Measurements from ENCODE around the gene LMO2. TPM values are rescaled to one million over a fixed set of nuclear protein-coding genes. Genes with fewer than 3 reads are reported as not detected.

Gene LMO2
- total RNA-seq, 6 experiments from 2014 or later, result 3.6 to 7.6 (median 4.9) TPM

DNA sequence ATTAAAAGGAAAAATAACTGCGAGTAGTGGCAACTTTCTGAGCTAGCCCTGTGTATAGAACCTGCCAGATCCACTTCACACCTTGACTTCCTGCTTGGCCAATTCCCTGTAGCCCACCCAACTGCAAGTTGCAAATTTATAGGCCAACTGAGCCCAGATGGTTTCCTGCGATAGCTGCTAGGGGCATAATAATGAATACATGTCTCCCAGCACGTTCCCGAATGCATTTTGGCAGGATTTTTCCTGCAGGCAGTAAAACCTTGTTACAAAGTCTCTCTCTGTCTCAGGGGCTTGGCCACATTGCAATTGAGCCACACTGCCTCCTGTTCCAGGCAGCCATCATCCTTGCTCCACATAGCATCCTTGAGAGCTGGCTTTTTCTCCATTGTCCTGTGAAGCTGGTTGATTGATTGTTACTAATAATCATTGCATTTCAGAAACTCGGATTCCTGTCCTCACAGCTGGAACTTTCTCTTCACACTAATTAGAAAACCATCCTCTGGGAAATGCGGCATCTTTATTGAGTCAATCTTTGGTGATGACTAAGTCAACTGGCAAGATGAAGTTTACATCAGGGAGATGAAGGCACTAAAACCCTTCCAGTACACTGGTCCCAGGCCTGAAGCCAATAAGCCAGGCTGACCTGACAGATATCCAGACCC is 18.6 kb upstream of the LMO2 start:
- no peaks in the 10 kb centered on the region for H3K36me3 ChIP-seq
- H3K4me3 ChIP-seq, result no peak overlapping the region
- intact Hi-C loops (cut with DNase I), result no loop called here
- WGBS (ENCODE audit: insufficient coverage, low coverage, low lambda C conversion rate, missing lambda C conversion rate), result 59% methylated on average over 6 of the region's 6 CpGs
- H3K27ac ChIP-seq, result no peak overlapping the region
- H3K9me3 ChIP-seq, result no peaks in the 10 kb centered on the region
- no peak for ATAC-seq
- DNase-seq, result no peak
- H3K4me1 ChIP-seq, result no peaks in the 10 kb centered on the region
- H3K27me3 ChIP-seq, result no peaks in the 10 kb centered on the region
- TF ChIP-seq POLR2A (IDR thresholded peaks at IDR 0.05), result no peak
- TF ChIP-seq, protein P1, sequence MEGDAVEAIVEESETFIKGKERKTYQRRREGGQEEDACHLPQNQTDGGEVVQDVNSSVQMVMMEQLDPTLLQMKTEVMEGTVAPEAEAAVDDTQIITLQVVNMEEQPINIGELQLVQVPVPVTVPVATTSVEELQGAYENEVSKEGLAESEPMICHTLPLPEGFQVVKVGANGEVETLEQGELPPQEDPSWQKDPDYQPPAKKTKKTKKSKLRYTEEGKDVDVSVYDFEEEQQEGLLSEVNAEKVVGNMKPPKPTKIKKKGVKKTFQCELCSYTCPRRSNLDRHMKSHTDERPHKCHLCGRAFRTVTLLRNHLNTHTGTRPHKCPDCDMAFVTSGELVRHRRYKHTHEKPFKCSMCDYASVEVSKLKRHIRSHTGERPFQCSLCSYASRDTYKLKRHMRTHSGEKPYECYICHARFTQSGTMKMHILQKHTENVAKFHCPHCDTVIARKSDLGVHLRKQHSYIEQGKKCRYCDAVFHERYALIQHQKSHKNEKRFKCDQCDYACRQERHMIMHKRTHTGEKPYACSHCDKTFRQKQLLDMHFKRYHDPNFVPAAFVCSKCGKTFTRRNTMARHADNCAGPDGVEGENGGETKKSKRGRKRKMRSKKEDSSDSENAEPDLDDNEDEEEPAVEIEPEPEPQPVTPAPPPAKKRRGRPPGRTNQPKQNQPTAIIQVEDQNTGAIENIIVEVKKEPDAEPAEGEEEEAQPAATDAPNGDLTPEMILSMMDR (IDR thresholded peaks at IDR 0.05), result no peak

DNA sequence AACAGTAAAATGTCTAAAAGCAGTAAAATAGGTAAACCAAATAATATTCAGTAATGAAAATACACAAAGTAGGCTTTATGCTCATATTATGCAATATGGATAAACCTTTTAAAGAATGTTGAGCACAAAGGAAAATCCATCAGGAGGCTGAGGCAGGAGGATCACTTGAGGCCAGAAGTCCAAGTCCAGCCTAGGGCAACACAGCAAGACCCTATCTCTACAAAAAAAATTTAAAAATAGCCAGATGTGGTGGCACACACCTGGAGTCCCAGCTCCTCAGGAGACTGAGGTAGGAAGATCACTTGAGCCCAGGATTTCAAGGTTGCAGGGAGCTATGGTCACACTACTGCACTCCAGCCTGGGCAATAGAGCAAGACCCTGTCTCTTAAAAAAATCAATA is 17.7 kb upstream of the LMO2 start:
- TF ChIP-seq, protein P1 (IDR thresholded peaks at IDR 0.05), result no peak
- no peak for TF ChIP-seq POLR2A (IDR thresholded peaks at IDR 0.05)
- H3K4me3 ChIP-seq, result no peak overlapping the region
- H3K9me3 ChIP-seq, result no peaks in the 10 kb centered on the region
- ATAC-seq (no peak), DNase-seq (no peak)
- no peaks in the 10 kb centered on the region for H3K27me3 ChIP-seq
- no peak overlapping the region for H3K27ac ChIP-seq
- intact Hi-C loops (cut with DNase I), result no loop called here
- no peaks in the 10 kb centered on the region for H3K4me1 ChIP-seq
- no peaks in the 10 kb centered on the region for H3K36me3 ChIP-seq

- Histone ChIP-seq H3K27me3 (no peaks in the 10 kb centered on the region), H3K27ac (no peak overlapping the region), H3K9me3 (no peaks in the 10 kb centered on the region), H3K4me3 (no peak overlapping the region), H3K4me1 (no peaks in the 10 kb centered on the region), H3K36me3 (no peaks in the 10 kb centered on the region)
- ATAC-seq (no peak), DNase-seq (no peak)
- intact Hi-C loops (cut with DNase I), result no loop called here
- WGBS (ENCODE audit: insufficient coverage, low coverage, low lambda C conversion rate, missing lambda C conversion rate), result 38% methylated on average over 3 of the region's 3 CpGs
- no peak for TF ChIP-seq POLR2A (IDR thresholded peaks at IDR 0.05)
- TF ChIP-seq, protein P1 (IDR thresholded peaks at IDR 0.05), result no peak
Observed at GRCh38 chr11:33909150-33909549, 17.3 kb upstream of the LMO2 start.

- Histone ChIP-seq H3K36me3 (no peaks in the 10 kb centered on the region), H3K4me1 (no peaks in the 10 kb centered on the region), H3K27me3 (no peaks in the 10 kb centered on the region), H3K9me3 (no peaks in the 10 kb centered on the region), H3K4me3 (no peak overlapping the region), H3K27ac (no peak overlapping the region)
- 48% methylated on average over 9 of the region's 9 CpGs for WGBS (ENCODE audit: insufficient coverage, low coverage, low lambda C conversion rate, missing lambda C conversion rate)
- no peak for ATAC-seq
- TF ChIP-seq POLR2A (IDR thresholded peaks at IDR 0.05), result no peak
- TF ChIP-seq, protein P1 (IDR thresholded peaks at IDR 0.05), result no peak
- DNase-seq, result no peak
- intact Hi-C loops (cut with DNase I), result no loop called here
Observed at GRCh38 chr11:33907421-33907820, 15.5 kb upstream of the LMO2 start.

Measured in right lobe of liver (tissue), 6 donors.